H9 (cell line): ENCODE measurements around the gene RIMBP2. TPM values are rescaled to one million over a fixed set of nuclear protein-coding genes. Genes with fewer than 3 reads are reported as not detected.

ENCODE experiments used
- DNase-seq: peaks from one replicate; pipeline ENCODE4 v3.0.0-alpha.2; 2017
- H2AFZ ChIP-seq: one replicate; pipeline ENCODE4 v1.6.1; 2013; ENCODE audit warnings: mild to moderate bottlenecking, low read length, control low read depth, moderate library complexity
- H2AK5ac ChIP-seq: 2 replicates; pipeline ENCODE4 v1.6.1; 2013; ENCODE audit warnings: low read length, control low read depth, mixed read lengths; ENCODE audit not compliant: insufficient read length
- H2BK120ac ChIP-seq: one replicate; pipeline ENCODE4 v1.6.1; 2013; ENCODE audit warnings: low read depth, mild to moderate bottlenecking, low read length, control low read depth, inconsistent platforms; ENCODE audit not compliant: poor library complexity, severe bottlenecking
- H2BK12ac ChIP-seq: 2 replicates; pipeline ENCODE4 v1.6.1; 2013; ENCODE audit warnings: low read length, control low read depth, mixed read lengths, low read depth; ENCODE audit not compliant: insufficient read length
- H2BK15ac ChIP-seq: 2 replicates; pipeline ENCODE4 v1.6.1; 2013; ENCODE audit warnings: low read depth, low read length, control low read depth
- H2BK20ac ChIP-seq: one replicate; pipeline ENCODE4 v1.6.1; 2013; ENCODE audit warnings: low read depth, mild to moderate bottlenecking, low read length, control low read depth, inconsistent platforms; ENCODE audit not compliant: poor library complexity, severe bottlenecking
- H2BK5ac ChIP-seq: 2 replicates; pipeline ENCODE4 v1.6.1; 2013; ENCODE audit warnings: low read length, control low read depth, mixed read lengths; ENCODE audit not compliant: insufficient read length
- H3K14ac ChIP-seq: 2 replicates; pipeline ENCODE4 v1.6.1; 2013; ENCODE audit warnings: low read length, control low read depth; ENCODE audit not compliant: insufficient read depth
- H3K18ac ChIP-seq: 2 replicates; pipeline ENCODE4 v1.6.1; 2013; ENCODE audit warnings: low read depth, mild to moderate bottlenecking, mixed read lengths, low read length, control low read depth; ENCODE audit not compliant: insufficient read length
- H3K23ac ChIP-seq: 2 replicates; pipeline ENCODE4 v1.6.1; 2013; ENCODE audit warnings: low read length, control low read depth, mixed read lengths, low read depth; ENCODE audit not compliant: insufficient read length
- H3K23me2 ChIP-seq: 2 replicates; pipeline ENCODE4 v1.6.1; 2013; ENCODE audit warnings: low read depth, mild to moderate bottlenecking, mixed read lengths, low read length, control low read depth; ENCODE audit not compliant: insufficient read length, poor library complexity, severe bottlenecking
- H3K27ac ChIP-seq: 2 replicates; pipeline ENCODE4 v1.5.1; 2013; ENCODE audit warnings: low read length, control low read depth, mixed read lengths, low read depth; ENCODE audit not compliant: insufficient read length
- H3K27me3 ChIP-seq: 2 replicates; pipeline ENCODE4 v1.6.1; 2013; ENCODE audit warnings: low read length, control low read depth, inconsistent platforms; ENCODE audit not compliant: insufficient read depth
- H3K4ac ChIP-seq: 2 replicates; pipeline ENCODE4 v1.6.1; 2013; ENCODE audit warnings: low read depth, mild to moderate bottlenecking, control low read depth, inconsistent platforms, low read length, moderate library complexity
- H3K4me1 ChIP-seq: 2 replicates; pipeline ENCODE4 v1.6.1; 2013; ENCODE audit warnings: low read length, control low read depth, inconsistent platforms; ENCODE audit not compliant: insufficient read depth
- H3K4me2 ChIP-seq: 2 replicates; pipeline ENCODE4 v1.6.1; 2013; ENCODE audit warnings: low read length, control low read depth, mixed read lengths; ENCODE audit not compliant: insufficient read length, insufficient read depth
- H3K56ac ChIP-seq: 2 replicates; pipeline ENCODE4 v1.6.1; 2013; ENCODE audit warnings: low read depth, mild to moderate bottlenecking, mixed read lengths, low read length, control low read depth; ENCODE audit not compliant: insufficient read length
- H3K79me1 ChIP-seq: 2 replicates; pipeline ENCODE4 v1.6.1; 2013; ENCODE audit warnings: low read depth, mild to moderate bottlenecking, moderate library complexity, low read length, control low read depth, inconsistent platforms; ENCODE audit not compliant: insufficient read depth, poor library complexity, severe bottlenecking
- H3K79me2 ChIP-seq: 2 replicates; pipeline ENCODE4 v1.6.1; 2013; ENCODE audit warnings: low read length, control low read depth, inconsistent platforms; ENCODE audit not compliant: insufficient read depth
- H3K9ac ChIP-seq: 2 replicates; pipeline ENCODE4 v1.6.1; 2013; ENCODE audit warnings: low read length, control low read depth, mixed read lengths; ENCODE audit not compliant: insufficient read length; ENCODE audit errors: extremely low read depth
- H3K9me3 ChIP-seq: one replicate; pipeline ENCODE4 v1.6.1; 2013; ENCODE audit warnings: low read depth, low read length, inconsistent platforms; ENCODE audit not compliant: control insufficient read depth
- H3T11ph ChIP-seq: one replicate; pipeline ENCODE4 v1.6.1; 2013; ENCODE audit warnings: mild to moderate bottlenecking, low read length, control low read depth, inconsistent platforms
- H4K20me1 ChIP-seq: one replicate; pipeline ENCODE4 v1.6.1; 2013; ENCODE audit not compliant: control insufficient read depth, insufficient read length, insufficient read depth
- H4K5ac ChIP-seq: 2 replicates; pipeline ENCODE4 v1.6.1; 2013; ENCODE audit warnings: low read depth, mild to moderate bottlenecking, mixed read lengths, low read length, control low read depth; ENCODE audit not compliant: insufficient read length
- H4K8ac ChIP-seq: replicated peaks from 2 replicates; pipeline ENCODE4 v1.6.1; 2013; ENCODE audit warnings: low read length, control low read depth, mixed read lengths, low read depth; ENCODE audit not compliant: insufficient read length
- H4K91ac ChIP-seq: 2 replicates; pipeline ENCODE4 v1.6.1; 2013; ENCODE audit warnings: low read depth, mild to moderate bottlenecking, moderate library complexity, mixed read lengths, low read length, control low read depth; ENCODE audit not compliant: insufficient read length
- H3K27ac Mint-ChIP-seq, 3 experiments: 2 replicates in 2 of 3; 3 replicates in 1 of 3; pipeline ENCODE4 v1.8.0; 2020 to 2021; ENCODE audit warnings: mixed read lengths in 3 of 3, mild to moderate bottlenecking in 1 of 3, moderate library complexity in 1 of 3
- H3K27me3 Mint-ChIP-seq: 2 replicates; pipeline ENCODE4 v1.8.0; 2021; ENCODE audit warnings: low read depth, mild to moderate bottlenecking, moderate library complexity, mixed read lengths
- H3K36me3 Mint-ChIP-seq, 3 experiments: 2 replicates in 2 of 3; 3 replicates in 1 of 3; pipeline ENCODE4 v1.8.0; 2020 to 2021; ENCODE audit warnings: low read depth in 3 of 3, mixed read lengths in 3 of 3; ENCODE audit not compliant: insufficient read depth in 1 of 3
- H3K4me1 Mint-ChIP-seq, 2 experiments: 2 replicates each; pipeline ENCODE4 v1.8.0; 2020; ENCODE audit warnings: mixed read lengths in 2 of 2
- H3K4me3 Mint-ChIP-seq, 2 experiments: 2 replicates in 1 of 2; 3 replicates in 1 of 2; pipeline ENCODE4 v1.8.0; 2020 to 2021; ENCODE audit warnings: mild to moderate bottlenecking in 2 of 2, mixed read lengths in 2 of 2, moderate library complexity in 1 of 2
- H3K9me3 Mint-ChIP-seq, 2 experiments: 2 replicates in 1 of 2; 3 replicates in 1 of 2; pipeline ENCODE4 v1.8.0; 2020; ENCODE audit warnings: mild to moderate bottlenecking in 2 of 2, mixed read lengths in 2 of 2, moderate library complexity in 1 of 2
- WGBS: extraction: QIAGEN DNeasy Blood & Tissue Kit; methylation state at CpG from one replicate; pipeline ENCODE4 v1.1.7; 2013; ENCODE audit warnings: missing lambda C conversion rate, low lambda C conversion rate, mixed read lengths; ENCODE audit not compliant: insufficient read length; ENCODE audit errors: extremely low coverage; 5-methylcytosine and 5-hydroxymethylcytosine counted together
- total RNA-seq: library from RNA; stranded (reverse); gene quantifications from 2 replicates; pipeline ENCODE4 v1.2.1, GENCODE V29; 2021
- TF ChIP-seq, protein P1 (sequence below): fragments of 200-600 bp; sonication (generic); conservative IDR thresholded peaks from 3 replicates; pipeline ENCODE4 v1.8.0; 2021; ENCODE audit warnings: antibody characterized with exemption, mild to moderate bottlenecking

The RIMBP2 gene
- total RNA-seq, 1 experiment from 2014 or later = 0.70 TPM

GRCh38 chr12:130714091-130714590 is 2.0 kb downstream of the RIMBP2 start:
- H2BK20ac ChIP-seq = no peak overlapping the region
- Mint-ChIP-seq H3K4me1 (peaks cover 21 to 35% of the 10 kb centered on the region in 2 experiments), H3K36me3 (peaks cover 0 to 5% (median 0%) of the 10 kb centered on the region in 3 experiments; a peak in 3 of 7 replicates), H3K27me3 (peaks cover 94% of the 10 kb centered on the region), H3K4me3 (peak overlapping the region; percentile 42 to 89; a peak in 4 of 5 replicates), H3K9me3 (peaks cover 7 to 12% of the 10 kb centered on the region in 2 experiments; a peak in 4 of 5 replicates), H3K27ac (no peak overlapping the region)
- no peak overlapping the region for H2BK120ac ChIP-seq
- no peaks in the 10 kb centered on the region for H3K9me3 ChIP-seq
- TF ChIP-seq, protein P1, sequence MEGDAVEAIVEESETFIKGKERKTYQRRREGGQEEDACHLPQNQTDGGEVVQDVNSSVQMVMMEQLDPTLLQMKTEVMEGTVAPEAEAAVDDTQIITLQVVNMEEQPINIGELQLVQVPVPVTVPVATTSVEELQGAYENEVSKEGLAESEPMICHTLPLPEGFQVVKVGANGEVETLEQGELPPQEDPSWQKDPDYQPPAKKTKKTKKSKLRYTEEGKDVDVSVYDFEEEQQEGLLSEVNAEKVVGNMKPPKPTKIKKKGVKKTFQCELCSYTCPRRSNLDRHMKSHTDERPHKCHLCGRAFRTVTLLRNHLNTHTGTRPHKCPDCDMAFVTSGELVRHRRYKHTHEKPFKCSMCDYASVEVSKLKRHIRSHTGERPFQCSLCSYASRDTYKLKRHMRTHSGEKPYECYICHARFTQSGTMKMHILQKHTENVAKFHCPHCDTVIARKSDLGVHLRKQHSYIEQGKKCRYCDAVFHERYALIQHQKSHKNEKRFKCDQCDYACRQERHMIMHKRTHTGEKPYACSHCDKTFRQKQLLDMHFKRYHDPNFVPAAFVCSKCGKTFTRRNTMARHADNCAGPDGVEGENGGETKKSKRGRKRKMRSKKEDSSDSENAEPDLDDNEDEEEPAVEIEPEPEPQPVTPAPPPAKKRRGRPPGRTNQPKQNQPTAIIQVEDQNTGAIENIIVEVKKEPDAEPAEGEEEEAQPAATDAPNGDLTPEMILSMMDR = no peak
- no peak overlapping the region for H3K27ac ChIP-seq
- no peak overlapping the region for H3T11ph ChIP-seq
- H3K79me2 ChIP-seq = no peaks in the 10 kb centered on the region
- DNase-seq = peak; percentile 49
- no peak overlapping the region for H4K5ac ChIP-seq
- H2AFZ ChIP-seq = no peak overlapping the region
- no peak overlapping the region for H2AK5ac ChIP-seq
- H4K91ac ChIP-seq = no peak overlapping the region
- no peak overlapping the region for H2BK15ac ChIP-seq
- no peak overlapping the region for H3K9ac ChIP-seq
- H3K4me2 ChIP-seq = peak overlapping the region; percentile 93
- H3K23ac ChIP-seq = no peak overlapping the region
- H4K20me1 ChIP-seq = no peaks in the 10 kb centered on the region
- H2BK12ac ChIP-seq = no peak overlapping the region
- no peak overlapping the region for H3K4ac ChIP-seq
- no peak overlapping the region for H3K56ac ChIP-seq
- no CpG with 5 or more reads among the region's 20 CpGs for WGBS
- no peak overlapping the region for H3K18ac ChIP-seq
- no peak overlapping the region for H4K8ac ChIP-seq
- no peak overlapping the region for H2BK5ac ChIP-seq
- H3K14ac ChIP-seq = no peak overlapping the region
- H3K27me3 ChIP-seq = peaks cover 42% of the 10 kb centered on the region
- no peaks in the 10 kb centered on the region for H3K4me1 ChIP-seq
- peaks cover 27% of the 10 kb centered on the region for H3K23me2 ChIP-seq
- H3K79me1 ChIP-seq = no peaks in the 10 kb centered on the region
